GM19035 (cell line): ENCODE data around the gene HMOX1.

Experiments
- ATAC-seq: cut with Tn5 transposase; IDR thresholded peaks from one replicate; pipeline ENCODE4 v1.9.1; 2021; ENCODE audit not compliant: unreplicated experiment

The HMOX1 gene

GRCh38 chr22:35380537-35381423 is at the start of gene HMOX1:
Gene HMOX1, plus strand, starts transcription at chr22:35381096. Its CDS starts 78 bp downstream, at chr22:35381174.
- no peak for ATAC-seq

GRCh38 chr22:35332278-35332677 is 48.6 kb upstream of the HMOX1 start:
- no peak for ATAC-seq

- ATAC-seq = no peak
Measured at GRCh38 chr22:35333220-35333619, 47.7 kb upstream of the HMOX1 start.

GRCh38 chr22:35334004-35334403 is 46.9 kb upstream of the HMOX1 start:
- no peak for ATAC-seq

- no peak for ATAC-seq
Measured at GRCh38 chr22:35335468-35335867, 45.4 kb upstream of the HMOX1 start.

- ATAC-seq = no peak
Measured at GRCh38 chr22:35335936-35336781, 44.7 kb upstream of the HMOX1 start.

GRCh38 chr22:35337932-35338331 is 43.0 kb upstream of the HMOX1 start:
- ATAC-seq = no peak

- ATAC-seq = no peak
Measured at GRCh38 chr22:35341090-35341874, 39.6 kb upstream of the HMOX1 start.

GRCh38 chr22:35342390-35342789 is 38.5 kb upstream of the HMOX1 start:
- ATAC-seq = no peak

- ATAC-seq = no peak
Measured at GRCh38 chr22:35343664-35344550, 37.0 kb upstream of the HMOX1 start.

GRCh38 chr22:35344956-35345690 is 35.8 kb upstream of the HMOX1 start:
- ATAC-seq = no peak

GRCh38 chr22:35345808-35346505 is 34.9 kb upstream of the HMOX1 start:
- no peak for ATAC-seq

- no peak for ATAC-seq
Measured at GRCh38 chr22:35346596-35347220, 34.2 kb upstream of the HMOX1 start.

- ATAC-seq = no peak
Measured at GRCh38 chr22:35347462-35347861, 33.4 kb upstream of the HMOX1 start.

- no peak for ATAC-seq
Measured at GRCh38 chr22:35348026-35348590, 32.8 kb upstream of the HMOX1 start.

GRCh38 chr22:35348703-35349102 is 32.2 kb upstream of the HMOX1 start:
- ATAC-seq = no peak

- no peak for ATAC-seq
Measured at GRCh38 chr22:35349368-35349703, 31.6 kb upstream of the HMOX1 start.
